Chondrocyte (in vitro differentiated cells): ENCODE results near the gene ERAP2. TPM values are rescaled to one million over a fixed set of nuclear protein-coding genes. Genes with fewer than 3 reads are reported as not detected.

Experiments
- DNase-seq: peaks from one replicate; pipeline ENCODE4 v3.0.0; 2021; ENCODE audit warnings: mixed read lengths, low spot score
- H3K27ac Mint-ChIP-seq: one replicate; pipeline ENCODE4 v1.8.0; 2021; ENCODE audit warnings: mild to moderate bottlenecking, moderate library complexity, mixed read lengths; ENCODE audit not compliant: unreplicated experiment
- H3K27me3 Mint-ChIP-seq: 2 replicates; pipeline ENCODE4 v1.8.0; 2021; ENCODE audit warnings: low read depth, mixed read lengths
- H3K36me3 Mint-ChIP-seq: 2 replicates; pipeline ENCODE4 v1.8.0; 2021; ENCODE audit warnings: low read depth, mixed read lengths
- H3K4me1 Mint-ChIP-seq: 2 replicates; pipeline ENCODE4 v1.8.0; 2021; ENCODE audit warnings: low read depth, mild to moderate bottlenecking, mixed read lengths
- H3K4me3 Mint-ChIP-seq: one replicate; pipeline ENCODE4 v1.8.0; 2021; ENCODE audit warnings: mild to moderate bottlenecking, moderate library complexity, mixed read lengths; ENCODE audit not compliant: unreplicated experiment
- H3K9me3 Mint-ChIP-seq: 2 replicates; pipeline ENCODE4 v1.8.0; 2021; ENCODE audit warnings: low read depth, mixed read lengths
- total RNA-seq: library from RNA; stranded (reverse); gene quantifications from 3 replicates; pipeline ENCODE4 v1.2.1, GENCODE V29; 2021
- TF ChIP-seq, protein P1 (sequence below): fragments of 200-600 bp; sonication (generic); IDR thresholded peaks from 2 replicates; pipeline ENCODE4 v1.5.0; 2021; ENCODE audit warnings: antibody characterized with exemption, mild to moderate bottlenecking, moderate library complexity

ERAP2 gene
- total RNA-seq, 1 donor from 2014 or later = 2.2 TPM

DNA sequence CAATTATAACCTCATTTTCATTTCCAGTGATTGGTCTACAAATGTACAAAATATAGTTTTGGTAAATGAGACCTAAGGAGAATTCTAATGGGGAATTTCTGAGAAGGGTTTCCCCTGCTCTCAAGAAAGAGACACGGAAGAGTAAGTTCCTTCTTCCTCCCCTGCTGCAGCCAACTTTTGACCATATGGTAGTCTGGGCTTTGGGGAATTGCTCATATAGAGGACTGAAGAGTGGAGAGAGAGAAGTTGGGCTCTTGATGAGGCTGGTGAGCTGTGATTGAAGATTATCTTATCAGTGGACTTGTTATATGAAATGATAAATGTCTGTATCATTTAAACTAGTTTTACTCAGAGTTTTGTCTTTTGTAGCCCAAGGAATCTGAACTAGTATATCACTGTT lies 55.3 kb downstream of the ERAP2 start:
- H3K27ac Mint-ChIP-seq = no peak overlapping the region
- no peaks in the 10 kb centered on the region for H3K9me3 Mint-ChIP-seq
- peaks cover 2% of the 10 kb centered on the region for H3K36me3 Mint-ChIP-seq
- peaks cover 14% of the 10 kb centered on the region for H3K4me1 Mint-ChIP-seq
- no peak overlapping the region for H3K4me3 Mint-ChIP-seq
- no peak for DNase-seq
- TF ChIP-seq, protein P1, sequence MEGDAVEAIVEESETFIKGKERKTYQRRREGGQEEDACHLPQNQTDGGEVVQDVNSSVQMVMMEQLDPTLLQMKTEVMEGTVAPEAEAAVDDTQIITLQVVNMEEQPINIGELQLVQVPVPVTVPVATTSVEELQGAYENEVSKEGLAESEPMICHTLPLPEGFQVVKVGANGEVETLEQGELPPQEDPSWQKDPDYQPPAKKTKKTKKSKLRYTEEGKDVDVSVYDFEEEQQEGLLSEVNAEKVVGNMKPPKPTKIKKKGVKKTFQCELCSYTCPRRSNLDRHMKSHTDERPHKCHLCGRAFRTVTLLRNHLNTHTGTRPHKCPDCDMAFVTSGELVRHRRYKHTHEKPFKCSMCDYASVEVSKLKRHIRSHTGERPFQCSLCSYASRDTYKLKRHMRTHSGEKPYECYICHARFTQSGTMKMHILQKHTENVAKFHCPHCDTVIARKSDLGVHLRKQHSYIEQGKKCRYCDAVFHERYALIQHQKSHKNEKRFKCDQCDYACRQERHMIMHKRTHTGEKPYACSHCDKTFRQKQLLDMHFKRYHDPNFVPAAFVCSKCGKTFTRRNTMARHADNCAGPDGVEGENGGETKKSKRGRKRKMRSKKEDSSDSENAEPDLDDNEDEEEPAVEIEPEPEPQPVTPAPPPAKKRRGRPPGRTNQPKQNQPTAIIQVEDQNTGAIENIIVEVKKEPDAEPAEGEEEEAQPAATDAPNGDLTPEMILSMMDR = no peak
- no peaks in the 10 kb centered on the region for H3K27me3 Mint-ChIP-seq

DNA sequence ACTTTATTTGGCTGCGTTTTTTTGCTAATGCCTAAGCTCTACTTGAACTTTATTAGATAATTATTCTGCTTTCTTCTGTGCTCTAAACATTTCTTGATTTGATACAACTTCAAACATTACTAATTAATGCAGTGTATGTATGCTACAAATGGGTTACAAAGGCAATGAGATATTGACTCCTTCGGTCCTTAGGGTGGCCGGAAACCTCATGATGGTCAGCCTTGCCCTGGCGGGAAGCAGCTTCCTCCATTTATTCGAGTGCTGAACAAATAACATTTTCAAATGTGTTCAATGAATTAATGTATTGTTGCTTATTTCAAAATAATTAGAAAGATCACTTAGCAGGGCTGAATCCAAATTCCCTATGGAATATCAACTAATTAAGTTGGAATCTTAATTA lies 55.7 kb downstream of the ERAP2 start:
- DNase-seq = no peak
- Mint-ChIP-seq H3K9me3 (no peaks in the 10 kb centered on the region), H3K4me3 (no peak overlapping the region), H3K27ac (no peak overlapping the region), H3K27me3 (no peaks in the 10 kb centered on the region), H3K36me3 (peaks cover 2% of the 10 kb centered on the region), H3K4me1 (peaks cover 17% of the 10 kb centered on the region)
- TF ChIP-seq, protein P1 = no peak

DNA sequence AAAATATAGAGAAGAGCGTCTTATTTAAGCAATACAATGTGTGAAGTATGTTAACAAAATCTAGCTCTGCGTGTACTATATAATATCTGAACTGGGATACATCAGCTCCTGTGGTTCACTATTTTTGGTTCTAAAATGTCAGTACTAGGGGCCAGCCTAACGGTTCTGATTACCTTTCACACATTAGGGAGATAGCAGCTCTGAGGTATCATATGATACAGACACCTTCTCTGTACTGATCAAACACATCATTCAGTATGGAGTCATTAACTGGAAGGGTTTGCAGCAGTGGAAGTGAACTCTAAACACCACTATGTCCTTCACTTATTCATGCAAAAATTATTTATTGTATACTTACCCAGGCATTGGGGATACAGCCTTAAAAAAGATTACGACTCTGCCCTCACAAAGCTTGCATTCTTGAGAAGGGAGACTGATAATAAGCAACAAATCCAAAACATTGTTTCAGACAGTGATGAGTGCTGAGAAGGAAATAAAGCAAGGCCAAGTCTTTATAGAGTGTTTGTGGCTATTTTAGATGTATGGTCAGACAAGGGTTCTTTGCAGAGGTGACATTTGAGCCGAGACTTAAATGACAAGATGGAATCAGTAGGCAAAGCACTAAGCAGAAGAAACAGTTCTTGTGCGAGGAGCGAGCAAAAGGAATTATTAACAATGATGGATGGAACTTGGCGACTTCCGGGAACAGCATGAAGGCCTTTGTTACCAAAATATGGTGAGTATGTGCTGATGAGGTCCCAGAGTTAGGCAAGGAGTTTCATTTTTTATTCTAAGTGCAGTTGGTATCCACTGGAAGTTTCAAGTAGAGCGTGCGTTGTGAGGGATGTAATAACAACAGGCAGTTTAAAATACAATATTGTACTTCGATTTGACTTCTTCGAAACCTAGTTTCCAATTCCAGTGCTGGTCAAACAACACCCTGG lies 57.7 kb downstream of the ERAP2 start:
- peaks cover 36% of the 10 kb centered on the region for H3K4me1 Mint-ChIP-seq
- no peaks in the 10 kb centered on the region for H3K27me3 Mint-ChIP-seq
- H3K4me3 Mint-ChIP-seq = peak overlapping the region; percentile 90
- no peak for DNase-seq
- peak overlapping the region; percentile 95 for H3K27ac Mint-ChIP-seq
- H3K36me3 Mint-ChIP-seq = peaks cover 2% of the 10 kb centered on the region
- no peaks in the 10 kb centered on the region for H3K9me3 Mint-ChIP-seq
- TF ChIP-seq, protein P1 = no peak

DNA sequence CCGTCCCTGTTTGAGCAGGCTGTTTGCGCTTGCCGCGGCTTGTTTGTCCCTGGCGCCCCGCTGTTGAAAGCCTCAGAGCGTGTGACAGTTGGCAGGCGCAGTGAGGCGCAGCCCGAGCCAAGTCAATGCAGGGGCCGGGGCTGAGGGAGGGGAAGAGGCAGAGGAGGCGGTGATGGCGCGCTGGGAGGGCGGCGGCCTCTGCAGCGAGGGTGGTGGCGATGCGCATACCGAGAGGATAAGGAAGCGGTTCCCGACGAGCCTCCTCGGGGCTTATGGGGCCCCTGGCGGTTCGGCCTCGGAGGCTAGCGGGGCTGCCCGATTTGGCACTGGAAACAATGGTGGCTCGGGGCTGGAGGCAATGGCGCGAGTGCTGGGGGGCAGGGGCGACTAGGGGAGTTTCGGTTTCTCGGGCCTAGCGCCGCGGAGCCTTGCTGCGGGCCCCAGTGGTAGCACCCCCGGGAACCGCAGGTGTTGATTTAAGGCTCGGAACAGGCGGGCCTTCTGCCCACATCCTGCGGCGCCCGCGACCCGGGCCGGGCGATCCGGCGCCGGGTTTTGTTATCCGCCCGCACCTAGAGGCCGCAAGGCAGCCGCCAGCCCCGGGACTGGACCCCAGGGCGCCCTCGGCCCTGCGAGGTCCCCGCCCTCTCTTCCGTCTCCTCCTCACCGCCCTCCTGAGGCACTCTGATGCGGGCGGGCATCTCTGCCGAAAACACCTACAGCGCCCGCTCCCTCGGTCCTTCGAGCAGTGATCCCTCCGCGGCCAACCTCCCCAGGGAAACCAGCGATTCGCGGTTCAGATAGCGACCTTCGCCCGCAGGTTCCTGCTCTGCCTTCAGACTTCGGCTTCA lies 58.6 kb downstream of the ERAP2 start:
- Mint-ChIP-seq H3K4me3 (peak overlapping the region; percentile 90), H3K36me3 (no peaks in the 10 kb centered on the region), H3K9me3 (no peaks in the 10 kb centered on the region), H3K27ac (peak overlapping the region; percentile 95), H3K4me1 (peaks cover 39% of the 10 kb centered on the region), H3K27me3 (no peaks in the 10 kb centered on the region)
- DNase-seq = peak; percentile 96
- TF ChIP-seq, protein P1 = no peak
